ENCODE results near the gene NTNG2.
A peak's percentile ranks its signal among the peaks of the same experiment; 100 is the strongest.

The NTNG2 gene

GRCh38 chr9:132238026-132238972 is 76.4 kb downstream of the NTNG2 start:
- DNase-seq, result no peak

- DNase-seq, result no peak
Observed at GRCh38 chr9:132238992-132239391, 77.1 kb downstream of the NTNG2 start.

GRCh38 chr9:132239518-132239917 is 77.7 kb downstream of the NTNG2 start:
- no peak for DNase-seq

- no peak for DNase-seq
Observed at GRCh38 chr9:132239999-132240840, 78.4 kb downstream of the NTNG2 start.

GRCh38 chr9:132240841-132241482 is 79.1 kb downstream of the NTNG2 start:
- DNase-seq, result peak; percentile 99

GRCh38 chr9:132241483-132241839 is 79.6 kb downstream of the NTNG2 start:
- DNase-seq, result no peak

GRCh38 chr9:132241840-132242620 is 80.2 kb downstream of the NTNG2 start:
- peak; percentile 52 for DNase-seq

DNA sequence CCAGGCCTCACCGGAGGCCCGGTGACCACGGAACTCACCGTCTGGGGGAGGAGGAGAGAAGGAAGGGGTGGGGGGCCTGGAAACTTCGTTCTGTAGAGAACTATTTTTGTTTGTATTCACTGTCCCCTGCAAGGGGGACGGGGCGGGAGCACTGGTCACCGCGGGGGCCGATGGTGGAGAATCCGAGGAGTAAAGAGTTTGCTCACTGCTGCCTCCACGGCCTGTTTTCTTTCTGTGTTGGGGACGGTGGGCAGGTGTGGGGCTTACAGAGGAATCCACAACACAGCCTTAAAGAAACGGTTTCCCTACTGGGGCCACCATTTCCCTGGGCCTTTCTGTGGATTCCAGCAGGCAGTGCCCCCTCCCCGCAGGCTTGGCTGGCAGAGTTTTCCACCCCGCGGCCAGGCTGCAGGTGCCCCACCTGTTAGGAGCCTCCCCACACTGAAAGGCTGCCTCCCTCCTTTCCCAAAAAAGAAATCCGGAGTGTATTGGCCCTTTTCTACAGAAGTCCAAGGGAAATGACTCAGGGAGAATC is 80.8 kb downstream of the NTNG2 start:
- DNase-seq, result no peak

DNA sequence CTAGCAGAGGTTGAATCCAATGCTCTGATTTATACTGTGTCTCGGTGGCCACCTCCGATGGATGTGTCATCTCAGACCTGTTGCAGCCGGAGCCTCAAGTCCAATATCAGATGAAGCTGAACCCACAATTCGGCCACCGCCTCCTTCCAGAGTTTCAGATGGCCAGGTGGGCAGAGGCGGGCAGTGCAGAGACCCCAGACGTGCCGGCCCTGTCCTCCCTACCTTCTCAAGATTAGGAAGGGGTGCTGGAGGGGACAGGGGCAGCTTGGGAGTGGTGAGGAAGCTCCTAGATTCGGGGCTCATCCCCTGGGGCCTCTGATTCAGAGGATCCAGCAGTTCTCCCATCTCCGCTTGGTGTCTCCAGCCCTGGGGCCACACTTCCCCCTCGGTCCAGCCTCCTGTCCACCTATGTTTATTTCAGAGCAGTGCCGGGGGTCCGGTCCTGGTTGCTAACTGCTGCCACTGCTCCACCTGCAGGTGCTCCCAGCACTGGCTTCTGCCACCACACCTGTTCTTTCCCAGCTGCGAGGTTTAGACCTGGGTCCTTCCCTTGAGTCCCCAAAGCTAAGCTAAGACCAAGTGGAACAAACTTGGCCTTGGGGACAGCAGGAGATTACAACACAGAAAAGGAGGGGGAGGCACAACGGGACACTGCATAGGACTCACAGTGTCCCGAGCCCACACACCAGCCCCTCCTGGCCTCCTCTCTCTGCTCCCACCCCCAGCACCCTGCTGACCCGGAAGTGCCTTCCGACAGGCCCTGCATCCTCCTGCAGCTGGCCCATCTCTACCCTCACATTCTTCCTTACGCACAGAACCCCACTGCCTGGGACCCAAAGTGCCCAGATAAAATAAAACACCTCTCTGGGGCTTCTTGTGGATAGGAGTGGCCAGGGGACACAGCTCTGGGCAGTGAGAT is 81.6 kb downstream of the NTNG2 start:
- DNase-seq, result no peak

DNA sequence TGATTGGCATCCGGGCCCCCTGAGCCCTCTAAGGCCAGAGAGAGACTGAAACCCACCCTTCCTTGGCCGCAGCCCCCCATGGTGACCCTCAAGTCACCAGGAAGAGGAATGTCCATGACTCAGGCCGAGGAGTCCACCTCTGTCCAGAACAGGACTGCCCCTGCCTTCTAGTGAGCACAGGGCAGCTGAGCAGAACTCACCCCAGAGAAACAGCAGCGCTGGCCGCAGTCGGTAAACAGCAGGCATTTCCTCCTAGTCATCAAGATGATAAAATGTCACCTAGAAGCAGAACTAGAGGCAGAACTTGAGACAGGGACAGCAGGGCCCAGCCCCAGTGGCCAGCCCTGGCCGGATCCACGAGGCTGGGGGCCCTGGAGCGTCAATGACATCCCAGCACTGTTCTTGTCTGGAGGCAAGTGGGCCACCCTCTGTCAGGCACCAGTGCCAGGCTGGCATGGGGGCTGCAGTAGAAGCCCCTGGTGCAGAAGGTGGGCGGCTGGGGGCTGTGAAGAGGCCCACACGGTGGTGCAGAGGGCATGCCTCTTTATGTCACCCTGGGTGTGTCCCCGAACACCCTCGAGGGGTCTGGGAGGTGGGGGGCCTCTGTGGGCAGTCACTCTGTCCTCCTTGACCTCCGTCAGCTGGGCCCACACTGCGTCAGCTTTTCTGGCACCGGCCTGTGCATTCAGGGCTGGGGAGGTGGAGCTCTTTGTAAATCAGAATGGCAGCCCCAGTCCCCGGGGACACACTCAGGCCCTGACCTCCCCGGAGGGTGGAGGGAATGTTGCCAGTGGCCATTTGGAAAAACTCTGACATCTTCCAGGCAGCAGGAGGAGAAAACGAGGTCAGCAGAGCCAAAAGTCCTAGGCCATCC is 83.0 kb downstream of the NTNG2 start:
- no peak for DNase-seq

DNA sequence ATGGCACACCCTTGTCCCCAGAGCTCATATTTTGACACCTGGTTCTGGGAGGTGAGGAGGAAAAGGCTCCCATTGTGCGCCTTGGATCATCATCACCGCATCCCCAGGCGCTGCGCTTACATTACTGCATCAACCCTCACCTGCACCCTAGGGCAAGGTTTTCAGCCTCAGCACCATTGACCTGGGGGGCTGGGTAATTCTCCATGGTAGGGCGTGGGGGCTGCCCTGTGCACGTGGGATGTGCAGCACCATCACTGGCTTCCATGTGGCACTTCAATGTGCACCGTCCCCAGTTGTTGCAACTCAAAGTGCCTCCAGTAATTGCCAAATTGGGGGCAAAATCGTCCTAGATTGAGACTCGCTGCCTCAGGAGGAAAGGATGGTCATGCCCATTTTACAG is 83.6 kb downstream of the NTNG2 start:
- no peak for DNase-seq

- no peak for DNase-seq
Observed at GRCh38 chr9:132247942-132248341, 86.1 kb downstream of the NTNG2 start.

GRCh38 chr9:132249123-132249522 is 87.3 kb downstream of the NTNG2 start:
- no peak for DNase-seq

GRCh38 chr9:132249690-132250089 is 87.8 kb downstream of the NTNG2 start:
- no peak for DNase-seq

DNA sequence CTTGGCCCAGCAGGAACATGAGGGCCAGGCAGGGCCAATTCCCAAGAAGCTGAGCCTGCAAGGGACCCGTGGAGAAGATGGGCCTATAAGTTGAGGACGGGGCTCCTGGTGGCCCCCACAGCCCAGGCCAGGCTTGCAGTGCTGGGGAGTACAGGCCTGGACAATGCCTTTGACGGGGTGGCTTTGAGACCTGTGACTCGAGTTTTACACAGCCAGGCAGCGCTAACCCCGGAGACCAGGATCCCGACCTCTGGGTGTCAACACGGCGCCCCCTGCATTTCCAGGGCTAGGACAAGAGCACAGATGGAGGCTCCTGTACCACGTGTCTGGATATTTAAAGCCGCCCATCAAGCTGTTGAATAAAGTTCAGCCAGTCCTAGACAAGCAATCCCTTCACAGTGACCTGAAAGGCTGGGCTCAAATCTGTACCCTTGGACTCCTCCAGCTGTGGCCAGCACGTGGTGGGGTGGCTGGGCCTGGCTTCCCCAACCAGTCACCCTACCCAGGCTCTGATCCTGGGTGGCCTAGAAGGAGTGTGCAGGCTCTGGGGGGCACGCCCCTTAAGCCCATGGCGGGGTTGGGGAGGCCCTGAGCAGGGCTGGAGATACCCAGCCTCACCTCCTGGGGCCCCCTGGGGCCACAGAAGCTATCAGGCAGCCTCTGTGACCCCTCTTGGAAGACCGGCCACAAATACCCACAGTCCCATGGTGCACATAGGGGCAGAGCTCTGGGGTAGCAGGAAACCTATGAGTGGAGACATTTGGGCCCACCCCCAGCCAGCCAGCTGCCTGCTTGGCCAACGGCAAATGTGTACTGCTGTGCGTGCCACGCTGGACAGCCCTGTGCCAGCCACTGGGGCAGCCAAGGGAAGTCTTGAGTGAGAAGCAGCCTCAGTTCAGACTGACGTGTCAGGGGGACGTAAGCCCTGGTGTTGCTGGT is 88.7 kb downstream of the NTNG2 start:
- DNase-seq, result no peak

DNA sequence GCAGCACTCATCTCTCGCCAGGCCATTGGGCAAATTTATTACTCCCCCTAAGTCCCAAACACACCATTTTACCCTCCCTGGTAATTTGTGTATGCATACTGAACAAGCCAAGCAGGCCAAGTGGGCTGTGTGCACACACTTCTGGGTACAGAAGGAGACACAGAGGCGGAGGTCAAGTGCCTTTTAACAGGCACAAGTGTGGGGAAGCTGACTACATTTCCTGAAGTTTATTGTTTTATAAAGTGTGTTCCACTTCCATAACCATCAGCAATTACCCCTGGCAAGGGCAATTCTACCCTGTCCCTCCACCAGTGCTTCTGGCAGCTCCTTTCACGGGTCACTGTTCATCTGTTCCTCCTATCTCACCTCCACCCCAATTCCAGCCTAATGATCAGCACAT is 99.0 kb downstream of the NTNG2 start:
- DNase-seq, result no peak

DNA sequence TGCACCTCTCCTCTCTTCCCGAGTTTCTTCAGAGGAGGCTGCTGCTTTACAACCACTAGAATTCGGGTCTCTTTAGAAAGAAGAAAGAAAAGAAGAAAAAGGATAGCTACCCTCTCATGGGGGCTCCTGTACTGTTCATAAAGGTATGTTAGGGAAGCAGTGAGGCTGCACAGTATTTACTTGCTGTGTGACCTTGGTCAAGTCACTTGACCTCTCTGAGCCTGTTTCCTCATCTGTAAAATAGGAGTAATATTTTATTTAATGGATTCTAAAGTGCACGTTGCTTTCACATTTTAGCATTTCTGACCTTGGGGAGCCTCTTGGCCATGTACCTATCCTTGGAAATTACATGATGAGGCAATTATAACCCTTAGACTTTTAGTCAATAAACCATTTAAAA is 104.2 kb downstream of the NTNG2 start:
- no peak for DNase-seq

- no peak for DNase-seq
Observed at GRCh38 chr9:132267660-132268059, 105.8 kb downstream of the NTNG2 start.
